Brain microvascular endothelial cell (primary cell): Measurements from ENCODE around the gene SREK1IP1.

Source experiments
- DNase-seq: peaks from one replicate; pipeline ENCODE4 v3.0.0-alpha.2; 2020
- H3K27ac ChIP-seq: fragments of 250-450 bp; sonication (Bioruptor Pico); 2 replicates; pipeline ENCODE4 v1.5.1; 2020; ENCODE audit warnings: mild to moderate bottlenecking, moderate library complexity
- H3K27me3 ChIP-seq: fragments of 250-450 bp; sonication (Bioruptor Pico); replicated peaks from 2 replicates; pipeline ENCODE4 v1.5.1; 2020; ENCODE audit warnings: mild to moderate bottlenecking
- H3K36me3 ChIP-seq: fragments of 250-450 bp; sonication (Bioruptor Pico); replicated peaks from 2 replicates; pipeline ENCODE4 v1.5.1; 2020; ENCODE audit warnings: mild to moderate bottlenecking
- H3K4me3 ChIP-seq: 2 replicates; pipeline ENCODE4 v1.5.1; 2011; ENCODE audit warnings: low read depth, mild to moderate bottlenecking, control low read depth, low read length, moderate library complexity
- CTCF ChIP-seq: IDR thresholded peaks from 2 replicates; pipeline ENCODE4 v1.5.1; 2011; ENCODE audit warnings: low read depth, mild to moderate bottlenecking, moderate library complexity, low read length, control low read depth, inconsistent platforms; ENCODE audit errors: missing control alignments
- in situ Hi-C: cut with HindIII; loops from 2 replicates; pipeline ENCODE4 v1.10.0; 2017; ENCODE audit warnings: low sequenced_read_pairs, low pct_ligation_motif_present

Gene SREK1IP1

GRCh38 chr5:64763948-64764503, 4.5 kb downstream of the SREK1IP1 start:
- Histone ChIP-seq H3K36me3 (no peaks in the 10 kb centered on the region), H3K27ac (no peak overlapping the region), H3K4me3 (no peak overlapping the region), H3K27me3 (no peaks in the 10 kb centered on the region)
- TF ChIP-seq CTCF: no peak
- no peak for DNase-seq
- in situ Hi-C loops: no loop called here

DNA sequence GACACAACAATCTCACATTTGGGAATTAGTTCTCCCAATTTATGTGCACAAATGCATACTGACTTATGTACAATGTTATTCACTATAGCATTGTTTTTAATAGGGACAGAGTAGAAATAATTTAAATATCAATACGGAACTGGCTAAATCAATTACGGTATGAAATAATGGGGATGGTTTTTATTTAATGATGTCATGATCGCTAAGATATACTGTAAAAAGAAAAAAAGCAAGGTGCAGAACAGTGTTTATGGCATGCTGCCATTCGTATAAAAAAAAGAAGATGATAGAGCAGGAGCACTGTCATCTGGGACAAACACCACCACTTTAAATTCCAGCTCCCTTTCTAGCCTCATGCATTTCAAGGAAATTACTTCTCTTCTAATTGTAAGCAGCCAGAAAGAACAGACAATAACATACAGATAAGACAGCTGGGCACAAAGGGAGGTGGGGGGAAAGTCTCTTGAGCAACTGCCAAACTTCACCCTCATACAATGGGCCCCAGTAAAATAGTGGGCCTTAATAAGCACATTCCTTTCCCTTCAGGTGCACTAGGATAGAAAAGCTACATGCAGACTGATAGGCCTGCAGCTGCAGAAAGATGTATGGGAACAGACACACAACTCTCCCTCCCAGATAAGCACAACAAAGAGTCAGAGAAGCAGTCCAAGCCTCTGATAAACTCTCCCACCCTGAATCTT, 8.4 kb downstream of the SREK1IP1 start:
- H3K27me3 ChIP-seq: no peaks in the 10 kb centered on the region
- no peak overlapping the region for H3K27ac ChIP-seq
- in situ Hi-C loops: no loop called here
- no peak for DNase-seq
- H3K36me3 ChIP-seq: no peaks in the 10 kb centered on the region
- no peak overlapping the region for H3K4me3 ChIP-seq
- no peak for TF ChIP-seq CTCF

GRCh38 chr5:64758901-64759300, 9.6 kb downstream of the SREK1IP1 start:
- DNase-seq: no peak
- Histone ChIP-seq H3K27ac (no peak overlapping the region), H3K27me3 (no peaks in the 10 kb centered on the region), H3K4me3 (no peak overlapping the region), H3K36me3 (peaks cover 2% of the 10 kb centered on the region)
- in situ Hi-C loops: no loop called here
- no peak for TF ChIP-seq CTCF

DNA sequence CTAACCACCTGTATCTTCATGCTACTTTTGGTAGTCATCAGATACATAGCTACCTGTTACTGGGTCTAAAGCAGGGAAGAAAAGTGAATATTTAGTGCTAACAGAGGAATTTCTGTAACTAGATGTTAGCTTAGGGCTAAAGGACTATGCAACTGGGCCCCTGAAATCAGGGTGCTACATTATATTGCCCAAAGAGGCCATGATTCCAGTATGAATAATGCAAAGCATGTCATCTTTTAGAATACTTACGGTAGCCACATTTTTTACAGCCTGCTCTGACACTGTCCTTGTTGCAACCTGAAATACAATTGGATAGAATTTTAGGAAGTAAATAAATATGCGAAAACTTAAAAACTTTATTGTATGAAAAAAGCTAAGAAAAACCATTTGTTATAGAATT, 14.4 kb downstream of the SREK1IP1 start:
- no peak for TF ChIP-seq CTCF
- DNase-seq: no peak
- H3K36me3 ChIP-seq: peaks cover 3% of the 10 kb centered on the region
- in situ Hi-C loops: no loop called here
- H3K4me3 ChIP-seq: no peak overlapping the region
- H3K27me3 ChIP-seq: no peaks in the 10 kb centered on the region
- H3K27ac ChIP-seq: no peak overlapping the region

- no peak for DNase-seq
- H3K36me3 ChIP-seq: peaks cover 3% of the 10 kb centered on the region
- no peak overlapping the region for H3K4me3 ChIP-seq
- in situ Hi-C loops: no loop called here
- no peaks in the 10 kb centered on the region for H3K27me3 ChIP-seq
- no peak overlapping the region for H3K27ac ChIP-seq
- no peak for TF ChIP-seq CTCF
These were observed 19.1 kb downstream of the SREK1IP1 start for GRCh38 chr5:64749385-64749784.

GRCh38 chr5:64746446-64746845, 22.0 kb downstream of the SREK1IP1 start:
- DNase-seq: no peak
- H3K4me3 ChIP-seq: no peak overlapping the region
- no peaks in the 10 kb centered on the region for H3K36me3 ChIP-seq
- TF ChIP-seq CTCF: no peak
- in situ Hi-C loops: no loop called here
- no peak overlapping the region for H3K27ac ChIP-seq
- H3K27me3 ChIP-seq: no peaks in the 10 kb centered on the region
